ENCODE results near the gene ARHGAP40. TPM values are rescaled to one million over a fixed set of nuclear protein-coding genes. Genes with fewer than 3 reads are reported as not detected.

Gene ARHGAP40
- total RNA-seq, 2 donors from 2014 or later: not detected

DNA sequence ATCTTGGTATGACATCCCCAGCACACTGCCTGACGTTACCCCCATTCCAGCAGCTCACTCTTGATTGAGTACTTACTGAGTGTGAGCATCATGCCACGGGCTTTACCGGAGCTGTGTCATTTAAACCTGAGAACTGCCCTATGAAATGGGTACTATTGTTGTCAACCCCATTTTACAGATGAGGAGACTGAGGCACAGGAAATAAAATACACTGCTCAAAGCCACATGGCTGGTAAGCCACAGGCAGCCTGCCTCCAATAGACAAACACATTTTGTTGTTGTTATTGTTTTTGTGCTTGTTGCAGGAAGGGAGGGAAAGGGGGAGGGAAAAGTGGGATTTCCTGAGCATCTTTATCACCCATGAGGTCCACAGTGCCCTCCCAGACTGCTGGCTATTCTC, 69.2 kb downstream of the ARHGAP40 start:
- Histone ChIP-seq H3K27me3 (replicated peaks; ENCODE audit: insufficient read depth) (no peaks in the 10 kb centered on the region), H3K36me3 (no peaks in the 10 kb centered on the region), H3K27ac (no peak overlapping the region), H3K4me3 (no peak overlapping the region), H3K9me3 (no peaks in the 10 kb centered on the region), H3K4me1 (ENCODE audit: control insufficient read depth in 1 of 2, low read depth in 2 of 2) (peaks cover 6 to 9% of the 10 kb centered on the region in 2 donors)
- TF ChIP-seq CTCF (IDR thresholded peaks at IDR 0.05): no peak
- no peak for ATAC-seq (ENCODE audit: insufficient number of reproducible peaks, low FRiP score, low read depth)
- DNase-seq (ENCODE audit: low spot score): no peak

- TF ChIP-seq CTCF (IDR thresholded peaks at IDR 0.05): no peak
- no peak overlapping the region for H3K27ac ChIP-seq
- H3K36me3 ChIP-seq: no peaks in the 10 kb centered on the region
- no peak overlapping the region for H3K4me3 ChIP-seq
- peaks cover 6 to 9% of the 10 kb centered on the region in 2 donors for H3K4me1 ChIP-seq (ENCODE audit: control insufficient read depth in 1 of 2, low read depth in 2 of 2)
- no peaks in the 10 kb centered on the region for H3K27me3 ChIP-seq (replicated peaks; ENCODE audit: insufficient read depth)
- DNase-seq (ENCODE audit: low spot score) (no peak), ATAC-seq (ENCODE audit: insufficient number of reproducible peaks, low FRiP score, low read depth) (no peak)
- H3K9me3 ChIP-seq: no peaks in the 10 kb centered on the region
Measured at GRCh38 chr20:38671186-38671585, 69.6 kb downstream of the ARHGAP40 start.

DNA sequence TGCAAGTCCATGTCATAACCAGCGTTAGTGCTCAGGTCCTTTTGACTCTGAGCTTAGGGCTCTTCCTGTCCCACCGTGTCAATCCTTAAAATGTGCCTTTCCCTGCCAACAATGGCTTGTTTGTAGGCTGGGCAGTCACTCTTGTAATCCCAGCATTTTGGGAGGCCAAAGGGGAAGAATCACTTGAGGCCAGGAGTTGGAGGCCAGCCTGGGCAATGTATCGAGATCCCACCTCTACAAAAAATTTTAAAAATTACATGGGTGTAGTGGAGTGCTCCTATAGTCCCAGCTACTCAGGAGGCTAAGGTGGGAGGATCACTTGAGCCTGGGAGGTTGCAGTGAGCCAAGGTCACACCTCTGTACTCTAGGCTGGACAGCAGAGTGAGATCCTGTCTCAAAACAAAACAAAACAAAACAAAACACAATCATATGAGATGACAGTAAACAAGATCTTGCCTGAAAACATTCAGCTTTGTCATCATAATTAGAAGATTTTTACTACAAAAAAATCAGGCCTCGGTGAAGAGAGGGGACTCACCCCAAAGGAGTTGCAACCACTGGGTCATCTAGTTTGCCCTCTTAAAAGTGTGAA, 70.2 kb downstream of the ARHGAP40 start:
- no peaks in the 10 kb centered on the region for H3K36me3 ChIP-seq
- H3K27me3 ChIP-seq (replicated peaks; ENCODE audit: insufficient read depth): no peaks in the 10 kb centered on the region
- H3K9me3 ChIP-seq: no peaks in the 10 kb centered on the region
- no peak overlapping the region for H3K4me3 ChIP-seq
- DNase-seq (ENCODE audit: low spot score) (no peak), ATAC-seq (ENCODE audit: insufficient number of reproducible peaks, low FRiP score, low read depth) (no peak)
- H3K27ac ChIP-seq: no peak overlapping the region
- no peak for TF ChIP-seq CTCF (IDR thresholded peaks at IDR 0.05)
- peaks cover 6 to 9% of the 10 kb centered on the region in 2 donors for H3K4me1 ChIP-seq (ENCODE audit: control insufficient read depth in 1 of 2, low read depth in 2 of 2)

- Histone ChIP-seq H3K36me3 (no peaks in the 10 kb centered on the region), H3K27ac (no peak overlapping the region), H3K4me3 (no peak overlapping the region), H3K27me3 (replicated peaks; ENCODE audit: insufficient read depth) (no peaks in the 10 kb centered on the region), H3K4me1 (ENCODE audit: control insufficient read depth in 1 of 2, low read depth in 2 of 2) (peaks cover 6 to 9% of the 10 kb centered on the region in 2 donors), H3K9me3 (no peaks in the 10 kb centered on the region)
- no peak for TF ChIP-seq CTCF (IDR thresholded peaks at IDR 0.05)
- DNase-seq (ENCODE audit: low spot score) (no peak), ATAC-seq (ENCODE audit: insufficient number of reproducible peaks, low FRiP score, low read depth) (no peak)
Measured at GRCh38 chr20:38672504-38672903, 70.9 kb downstream of the ARHGAP40 start.

GRCh38 chr20:38673261-38673660, 71.7 kb downstream of the ARHGAP40 start:
- Histone ChIP-seq H3K27ac (no peak overlapping the region), H3K36me3 (no peaks in the 10 kb centered on the region), H3K9me3 (no peaks in the 10 kb centered on the region), H3K27me3 (replicated peaks; ENCODE audit: insufficient read depth) (no peaks in the 10 kb centered on the region), H3K4me1 (ENCODE audit: control insufficient read depth in 1 of 2, low read depth in 2 of 2) (peaks cover 6 to 9% of the 10 kb centered on the region in 2 donors), H3K4me3 (no peak overlapping the region)
- no peak for TF ChIP-seq CTCF (IDR thresholded peaks at IDR 0.05)
- ATAC-seq (ENCODE audit: insufficient number of reproducible peaks, low FRiP score, low read depth) (no peak), DNase-seq (ENCODE audit: low spot score) (no peak)
